ENCODE data around the gene TPRN.

DNA sequence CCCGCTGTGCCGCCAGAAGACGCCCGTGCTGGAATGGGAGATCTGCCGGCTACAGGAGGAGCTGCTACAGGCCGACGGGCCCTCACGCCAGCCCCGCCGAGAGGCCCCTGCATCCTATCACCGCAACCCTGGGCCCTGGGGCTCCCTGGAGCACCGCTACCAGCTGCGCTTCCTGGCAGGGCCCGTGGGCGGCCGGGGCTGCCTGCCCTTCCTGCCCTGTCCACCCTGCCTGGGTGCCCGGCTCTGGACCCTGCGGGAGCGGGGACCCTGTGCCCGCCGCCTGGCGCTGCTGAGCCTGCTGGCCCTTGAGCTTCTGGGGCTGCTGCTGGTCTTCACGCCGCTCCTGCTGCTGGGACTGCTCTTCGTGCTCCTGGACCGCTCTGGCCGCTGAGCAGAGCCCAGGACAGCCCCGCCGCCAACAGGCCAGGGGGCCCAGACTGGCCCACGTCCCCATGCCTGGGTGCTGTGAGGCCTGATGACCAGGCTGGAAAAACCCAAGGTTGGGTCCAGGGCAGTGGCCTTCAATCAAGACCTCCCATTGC is 17.7 kb upstream of the TPRN start:
- TF ChIP-seq MEF2A (IDR thresholded peaks at IDR 0.05; ENCODE audit: borderline replicate concordance, low read depth) (no peak), ELF1 (IDR thresholded peaks at IDR 0.05) (no peak), CHD2 (IDR thresholded peaks at IDR 0.05; ENCODE audit: low read length, partially characterized antibody) (no peak), RFX5 (IDR thresholded peaks at IDR 0.05; ENCODE audit: low read length) (no peak), YY1 (IDR thresholded peaks at IDR 0.05; ENCODE audit: low read depth) (no peak), EP300 (IDR thresholded peaks at IDR 0.05; ENCODE audit: borderline replicate concordance in 1 of 2, low read depth in 1 of 2, low read length in 1 of 2) (no peak), SMC3 (IDR thresholded peaks at IDR 0.05; ENCODE audit: low read depth, low read length) (no peak), GABPA (IDR thresholded peaks at IDR 0.05; ENCODE audit: low read depth) (no peak), MXI1 (IDR thresholded peaks at IDR 0.05; ENCODE audit: low read depth, low read length) (no peak), POLR2AphosphoS5 (IDR thresholded peaks at IDR 0.05; ENCODE audit: low read depth, low read length) (no peak), GATA2 (CRISPR knock-in tag; IDR thresholded peaks at IDR 0.05) (no peak)
- TF ChIP-seq, protein P1, sequence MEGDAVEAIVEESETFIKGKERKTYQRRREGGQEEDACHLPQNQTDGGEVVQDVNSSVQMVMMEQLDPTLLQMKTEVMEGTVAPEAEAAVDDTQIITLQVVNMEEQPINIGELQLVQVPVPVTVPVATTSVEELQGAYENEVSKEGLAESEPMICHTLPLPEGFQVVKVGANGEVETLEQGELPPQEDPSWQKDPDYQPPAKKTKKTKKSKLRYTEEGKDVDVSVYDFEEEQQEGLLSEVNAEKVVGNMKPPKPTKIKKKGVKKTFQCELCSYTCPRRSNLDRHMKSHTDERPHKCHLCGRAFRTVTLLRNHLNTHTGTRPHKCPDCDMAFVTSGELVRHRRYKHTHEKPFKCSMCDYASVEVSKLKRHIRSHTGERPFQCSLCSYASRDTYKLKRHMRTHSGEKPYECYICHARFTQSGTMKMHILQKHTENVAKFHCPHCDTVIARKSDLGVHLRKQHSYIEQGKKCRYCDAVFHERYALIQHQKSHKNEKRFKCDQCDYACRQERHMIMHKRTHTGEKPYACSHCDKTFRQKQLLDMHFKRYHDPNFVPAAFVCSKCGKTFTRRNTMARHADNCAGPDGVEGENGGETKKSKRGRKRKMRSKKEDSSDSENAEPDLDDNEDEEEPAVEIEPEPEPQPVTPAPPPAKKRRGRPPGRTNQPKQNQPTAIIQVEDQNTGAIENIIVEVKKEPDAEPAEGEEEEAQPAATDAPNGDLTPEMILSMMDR (IDR thresholded peaks at IDR 0.05): no peak
- TF ChIP-seq, protein P2, sequence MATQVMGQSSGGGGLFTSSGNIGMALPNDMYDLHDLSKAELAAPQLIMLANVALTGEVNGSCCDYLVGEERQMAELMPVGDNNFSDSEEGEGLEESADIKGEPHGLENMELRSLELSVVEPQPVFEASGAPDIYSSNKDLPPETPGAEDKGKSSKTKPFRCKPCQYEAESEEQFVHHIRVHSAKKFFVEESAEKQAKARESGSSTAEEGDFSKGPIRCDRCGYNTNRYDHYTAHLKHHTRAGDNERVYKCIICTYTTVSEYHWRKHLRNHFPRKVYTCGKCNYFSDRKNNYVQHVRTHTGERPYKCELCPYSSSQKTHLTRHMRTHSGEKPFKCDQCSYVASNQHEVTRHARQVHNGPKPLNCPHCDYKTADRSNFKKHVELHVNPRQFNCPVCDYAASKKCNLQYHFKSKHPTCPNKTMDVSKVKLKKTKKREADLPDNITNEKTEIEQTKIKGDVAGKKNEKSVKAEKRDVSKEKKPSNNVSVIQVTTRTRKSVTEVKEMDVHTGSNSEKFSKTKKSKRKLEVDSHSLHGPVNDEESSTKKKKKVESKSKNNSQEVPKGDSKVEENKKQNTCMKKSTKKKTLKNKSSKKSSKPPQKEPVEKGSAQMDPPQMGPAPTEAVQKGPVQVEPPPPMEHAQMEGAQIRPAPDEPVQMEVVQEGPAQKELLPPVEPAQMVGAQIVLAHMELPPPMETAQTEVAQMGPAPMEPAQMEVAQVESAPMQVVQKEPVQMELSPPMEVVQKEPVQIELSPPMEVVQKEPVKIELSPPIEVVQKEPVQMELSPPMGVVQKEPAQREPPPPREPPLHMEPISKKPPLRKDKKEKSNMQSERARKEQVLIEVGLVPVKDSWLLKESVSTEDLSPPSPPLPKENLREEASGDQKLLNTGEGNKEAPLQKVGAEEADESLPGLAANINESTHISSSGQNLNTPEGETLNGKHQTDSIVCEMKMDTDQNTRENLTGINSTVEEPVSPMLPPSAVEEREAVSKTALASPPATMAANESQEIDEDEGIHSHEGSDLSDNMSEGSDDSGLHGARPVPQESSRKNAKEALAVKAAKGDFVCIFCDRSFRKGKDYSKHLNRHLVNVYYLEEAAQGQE (IDR thresholded peaks at IDR 0.05; ENCODE audit: low read depth, low read length): no peak
- TF ChIP-seq, protein P3, sequence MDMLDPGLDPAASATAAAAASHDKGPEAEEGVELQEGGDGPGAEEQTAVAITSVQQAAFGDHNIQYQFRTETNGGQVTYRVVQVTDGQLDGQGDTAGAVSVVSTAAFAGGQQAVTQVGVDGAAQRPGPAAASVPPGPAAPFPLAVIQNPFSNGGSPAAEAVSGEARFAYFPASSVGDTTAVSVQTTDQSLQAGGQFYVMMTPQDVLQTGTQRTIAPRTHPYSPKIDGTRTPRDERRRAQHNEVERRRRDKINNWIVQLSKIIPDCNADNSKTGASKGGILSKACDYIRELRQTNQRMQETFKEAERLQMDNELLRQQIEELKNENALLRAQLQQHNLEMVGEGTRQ (IDR thresholded peaks at IDR 0.05; ENCODE audit: borderline replicate concordance, low read depth, low read length): no peak
